Activated CD8-positive, alpha-beta memory T cell treated with anti-CD3 and anti-CD28 coated beads for 36 hours (primary cell): ENCODE measurements around the gene CLEC3B. TPM values are rescaled to one million over a fixed set of nuclear protein-coding genes. Genes with fewer than 3 reads are reported as not detected.
"Not testable (repeated sequence)": the region's sequence is repeated elsewhere in the genome, so short reads cannot be mapped to it uniquely, and the experiment has no call there.

Experiments
- CTCF ChIA-PET: fragments of 350-600 bp; sonication (Branson Sonifier 250); formaldehyde crosslinking; loops from one replicate; lab custom pipeline; 2021; ENCODE audit warnings: antibody characterized with exemption; lab: Charles Lee
- POLR2A ChIA-PET: fragments of 350-600 bp; sonication (Branson Sonifier 250); formaldehyde crosslinking; loops from one replicate; lab custom pipeline; 2021; ENCODE audit warnings: antibody characterized with exemption; lab: Charles Lee
- total RNA-seq, 2 experiments: library from RNA; stranded (reverse); gene quantifications; one replicate each; pipeline ENCODE4 v1.2.3, GENCODE V29; 2021

Gene CLEC3B
- under 1 TPM in 1 of 2 experiments, not detected in 1; 0.27 TPM for total RNA-seq

GRCh38 chr3:45026038-45026437 lies at the start of gene CLEC3B:
TSS of gene CLEC3B (plus strand) at chr3:45026303. CDS start at chr3:45026363, 60 bp downstream.
- CTCF ChIA-PET = no interaction called here
- POLR2A ChIA-PET = no interaction called here

GRCh38 chr3:44981220-44981619 lies 44.9 kb upstream of the CLEC3B start:
- POLR2A ChIA-PET = no interaction called here

GRCh38 chr3:44981751-44982150 lies 44.4 kb upstream of the CLEC3B start:
- POLR2A ChIA-PET = no interaction called here
- CTCF ChIA-PET = no interaction called here

More at GRCh38 chr3:44981220-44981619, 44.9 kb upstream of the CLEC3B start:
- CTCF ChIA-PET = no interaction called here

- ChIA-PET CTCF (interaction anchor here (0.6 kb wide), 2 partner anchors 309 to 528 kb away, joined by 3 read pairs; no protein-coding TSS in a partner anchor), POLR2A (no interaction called here)
Measured at GRCh38 chr3:44982817-44983216, 43.3 kb upstream of the CLEC3B start.

- ChIA-PET CTCF (interaction anchor here (0.6 kb wide), 1 partner anchor 528 kb away, joined by 3 read pairs; no protein-coding TSS in a partner anchor), POLR2A (no interaction called here)
Measured at GRCh38 chr3:44983484-44983941, 42.6 kb upstream of the CLEC3B start.

GRCh38 chr3:44984335-44984734 lies 41.8 kb upstream of the CLEC3B start:
- CTCF ChIA-PET = no interaction called here
- POLR2A ChIA-PET = no interaction called here

- CTCF ChIA-PET = interaction anchor here (0.7 kb wide), 1 partner anchor 367 kb away, joined by 3 read pairs; no protein-coding TSS in a partner anchor
- POLR2A ChIA-PET = not testable (repeated sequence)
Measured at GRCh38 chr3:44986330-44986729, 39.8 kb upstream of the CLEC3B start.

- CTCF ChIA-PET = interaction anchor here (1.2 kb wide), 1 partner anchor 10 kb away, joined by 3 read pairs; no protein-coding TSS in a partner anchor
- POLR2A ChIA-PET = no interaction called here
Measured at GRCh38 chr3:44987332-44987731, 38.8 kb upstream of the CLEC3B start.

- ChIA-PET CTCF (interaction anchor here (1.2 kb wide), 1 partner anchor 11 kb away, joined by 3 read pairs; no protein-coding TSS in a partner anchor), POLR2A (no interaction called here)
Measured at GRCh38 chr3:44988073-44988472, 38.0 kb upstream of the CLEC3B start.

- CTCF ChIA-PET = no interaction called here
- POLR2A ChIA-PET = no interaction called here
Measured at GRCh38 chr3:44989141-44989540, 37.0 kb upstream of the CLEC3B start.

- ChIA-PET CTCF (no interaction called here), POLR2A (no interaction called here)
Measured at GRCh38 chr3:44989636-44990373, 36.3 kb upstream of the CLEC3B start.

GRCh38 chr3:44991326-44991725 lies 34.8 kb upstream of the CLEC3B start:
- ChIA-PET POLR2A (no interaction called here), CTCF (interaction anchor here (1.1 kb wide), 1 partner anchor 10 kb away, joined by 3 read pairs; no protein-coding TSS in a partner anchor)

GRCh38 chr3:44992555-44993470 lies 33.3 kb upstream of the CLEC3B start:
- POLR2A ChIA-PET = no interaction called here
- CTCF ChIA-PET = interaction anchor here (1.1 kb wide), 1 partner anchor 217 kb away, joined by 4 read pairs; no protein-coding TSS in a partner anchor

- ChIA-PET POLR2A (no interaction called here), CTCF (interaction anchor here (1.1 kb wide), 1 partner anchor 216 kb away, joined by 4 read pairs; no protein-coding TSS in a partner anchor)
Measured at GRCh38 chr3:44993471-44994205, 32.5 kb upstream of the CLEC3B start.

GRCh38 chr3:44995142-44995770 lies 30.8 kb upstream of the CLEC3B start:
- POLR2A ChIA-PET = no interaction called here
- CTCF ChIA-PET = interaction anchor here (0.6 kb wide), 1 partner anchor 42 kb away, joined by 4 read pairs; no protein-coding TSS in a partner anchor

GRCh38 chr3:44996556-44996969 lies 29.5 kb upstream of the CLEC3B start:
- CTCF ChIA-PET = no interaction called here
- POLR2A ChIA-PET = no interaction called here

GRCh38 chr3:44999782-45000181 lies 26.3 kb upstream of the CLEC3B start:
- POLR2A ChIA-PET = no interaction called here
- CTCF ChIA-PET = no interaction called here

GRCh38 chr3:45000823-45001222 lies 25.3 kb upstream of the CLEC3B start:
- CTCF ChIA-PET = interaction anchor here (0.9 kb wide), 1 partner anchor 10 kb away, joined by 3 read pairs; no protein-coding TSS in a partner anchor
- POLR2A ChIA-PET = no interaction called here
